NCI-H1417 (cell line): ENCODE data around the gene ZNF385B.

ENCODE experiments used
- DNase-seq, 3 experiments: peaks; one replicate each; lab custom pipeline; 2025; lab: John Stamatoyannopoulos, UW

ZNF385B gene

DNA sequence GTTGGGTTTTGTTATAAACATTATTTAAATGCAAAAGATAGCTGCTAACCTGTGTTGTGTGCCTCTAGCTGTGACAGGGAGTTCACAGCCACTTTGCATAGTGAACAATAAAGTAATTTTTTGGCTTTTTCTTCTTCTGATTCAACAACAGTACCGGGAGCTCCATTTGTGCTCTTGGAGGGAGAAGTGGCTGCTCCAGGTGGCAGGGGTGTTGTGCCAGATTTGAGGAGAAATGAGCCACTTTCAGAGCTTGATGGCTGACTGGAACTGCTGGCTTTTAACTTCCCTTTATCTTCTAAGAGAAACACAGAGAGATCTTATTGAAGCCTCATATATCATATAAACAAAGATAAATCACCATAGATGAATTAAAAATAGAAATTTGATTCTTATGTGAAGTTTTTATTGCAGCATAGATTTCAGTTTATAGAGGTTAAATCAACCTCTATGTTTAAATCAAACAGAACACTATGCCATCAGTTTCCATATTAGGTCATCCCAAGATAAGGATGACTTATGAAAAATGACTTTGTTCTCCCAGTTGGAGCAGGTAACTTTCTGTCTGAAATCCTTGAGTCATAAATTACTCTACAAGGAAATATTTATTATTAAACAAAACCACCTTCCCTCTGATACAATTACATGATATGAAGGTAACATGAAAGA is 414.8 kb downstream of the ZNF385B start:
- no peak for DNase-seq

DNA sequence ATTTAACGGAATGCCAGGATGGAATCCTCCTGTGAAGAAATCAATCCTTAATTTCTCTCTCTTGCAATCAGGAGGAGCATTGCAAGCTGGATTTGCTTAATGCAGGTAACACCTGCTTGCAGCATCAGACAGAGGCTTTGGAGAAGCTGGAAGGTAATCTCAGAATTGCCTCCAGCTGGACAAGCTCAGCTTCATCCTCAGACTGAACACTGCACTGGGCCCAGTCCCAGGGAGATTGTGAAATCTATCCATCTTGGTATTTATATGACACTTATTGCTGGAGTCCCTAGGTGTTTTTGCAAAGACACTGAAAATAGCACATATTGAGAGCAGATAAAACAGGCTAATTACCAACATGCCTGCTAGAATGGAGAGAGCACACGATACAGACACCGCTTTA is 417.4 kb downstream of the ZNF385B start:
- DNase-seq = no peak

DNA sequence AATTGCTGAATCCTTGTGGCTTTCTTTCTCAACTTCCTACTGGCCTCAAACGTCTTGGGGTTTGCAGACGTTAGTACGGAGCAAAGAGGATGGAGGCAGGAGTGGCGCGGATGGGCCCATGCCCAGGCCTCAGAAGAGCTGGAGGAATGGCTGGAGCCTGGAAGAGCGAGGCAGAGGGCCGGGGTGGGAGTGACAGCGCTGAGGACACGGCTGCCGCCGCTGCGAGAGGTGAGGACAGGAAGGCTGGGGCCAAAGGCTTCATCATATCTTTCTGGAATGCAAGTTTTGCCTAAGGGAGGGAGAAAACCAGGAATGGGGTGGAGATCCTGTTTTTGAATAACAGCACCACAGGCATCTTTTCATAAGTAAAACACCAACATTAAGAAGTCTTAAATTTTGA is 418.2 kb downstream of the ZNF385B start:
- no peak for DNase-seq

DNA sequence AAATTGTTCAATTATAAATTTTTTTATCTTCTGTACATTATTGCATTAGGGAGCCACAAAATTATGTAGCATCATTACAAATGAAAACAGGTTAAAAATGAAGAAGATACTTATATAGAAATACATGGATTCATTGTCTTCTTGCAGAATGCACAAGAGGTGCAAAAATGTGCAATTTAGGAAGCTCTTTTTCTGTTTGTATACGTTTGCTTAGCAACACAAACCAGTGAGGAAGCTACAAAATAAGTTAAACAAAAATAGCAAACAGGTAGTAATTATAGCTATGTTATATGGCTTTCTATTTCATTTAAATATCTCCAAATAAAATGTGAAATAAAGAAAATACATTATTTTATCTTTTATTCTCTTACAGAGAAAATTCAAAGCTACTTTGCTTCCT is 419.2 kb downstream of the ZNF385B start:
- DNase-seq = no peak

DNA sequence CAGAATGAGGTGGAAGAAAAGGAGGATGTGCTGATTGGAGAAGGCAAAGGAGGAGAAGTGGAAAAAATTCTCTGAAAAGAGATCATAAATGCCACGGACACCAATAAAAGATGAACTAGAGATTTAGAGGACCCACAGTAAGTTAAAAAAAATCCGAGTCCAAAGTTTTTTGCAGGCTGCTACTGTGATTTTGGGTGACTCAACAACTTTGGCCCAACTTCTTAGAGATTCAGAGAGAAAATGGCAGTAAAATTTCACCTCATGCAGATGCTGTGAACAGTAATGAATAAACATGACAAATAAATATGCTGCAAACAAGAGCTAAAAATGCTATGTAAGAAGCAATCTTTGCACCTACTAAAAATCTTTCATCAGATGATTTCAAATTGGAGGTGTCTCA is 419.9 kb downstream of the ZNF385B start:
- DNase-seq = no peak

DNA sequence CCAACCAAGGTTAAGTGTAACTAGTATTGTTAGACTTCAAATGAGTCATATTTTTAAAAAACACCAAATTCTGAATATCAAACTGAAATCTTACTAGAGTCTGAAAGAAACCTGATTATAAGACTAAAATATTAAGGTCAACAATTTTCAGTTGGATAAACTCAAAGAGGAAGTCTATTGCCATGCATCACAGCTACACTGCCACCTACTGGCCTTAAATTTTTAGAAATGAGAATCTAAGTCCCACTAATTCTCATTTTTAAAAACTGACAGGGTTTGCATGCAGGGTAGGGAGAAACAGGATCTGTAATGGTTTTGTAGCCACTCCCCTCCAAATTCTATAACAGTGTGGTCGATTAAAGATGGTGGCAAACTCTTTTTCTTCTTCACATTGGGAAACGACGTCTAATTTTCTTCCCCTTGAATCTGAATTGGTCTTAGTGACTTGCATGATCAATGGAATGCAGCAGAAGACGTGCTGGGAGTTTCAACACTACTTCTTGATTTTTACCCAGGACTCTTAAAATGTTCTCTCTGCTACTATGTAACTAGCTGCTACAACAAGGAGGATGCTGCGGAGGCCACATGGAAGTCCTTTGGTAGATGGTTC is 420.7 kb downstream of the ZNF385B start:
- DNase-seq = peak in 1 of 3 experiments; percentile 22

DNA sequence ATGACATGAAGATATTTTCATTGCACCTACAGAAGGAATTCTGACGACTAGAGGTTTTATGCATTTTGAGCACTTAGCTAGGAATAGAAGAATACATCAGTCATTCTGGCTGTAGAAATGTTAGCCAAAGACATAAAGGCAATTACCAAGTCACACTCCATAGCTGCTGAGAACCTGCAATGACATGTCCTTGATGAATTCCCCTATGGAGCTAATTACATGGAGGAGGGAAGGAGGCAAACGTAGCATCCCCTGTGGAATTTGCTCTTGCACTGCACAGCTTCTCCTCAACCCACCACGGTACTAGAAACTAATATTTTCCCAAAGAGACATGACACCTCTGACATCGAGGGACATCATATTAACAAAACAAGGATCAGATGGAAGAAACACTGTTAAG is 422.8 kb downstream of the ZNF385B start:
- DNase-seq = peak in 2 of 3 experiments; percentile 8 to 64

DNA sequence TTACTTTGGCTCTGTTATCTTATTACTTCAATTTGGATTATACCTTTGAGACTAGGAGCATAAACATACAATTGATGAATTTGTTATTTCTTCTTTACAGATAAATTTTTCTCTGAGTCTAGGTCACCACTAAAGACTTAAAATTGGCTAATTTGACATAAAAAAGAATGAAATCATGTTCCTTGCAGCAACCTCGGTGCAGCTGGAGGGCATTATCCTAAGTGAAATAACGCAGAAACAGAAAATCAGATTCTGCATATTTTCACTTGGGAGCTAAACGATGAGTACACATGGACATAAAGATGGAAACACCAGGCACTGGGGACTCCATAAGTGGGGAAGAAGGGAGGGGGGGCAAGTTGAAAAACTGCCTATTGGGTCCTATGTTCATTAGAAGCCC is 424.0 kb downstream of the ZNF385B start:
- no peak for DNase-seq

DNA sequence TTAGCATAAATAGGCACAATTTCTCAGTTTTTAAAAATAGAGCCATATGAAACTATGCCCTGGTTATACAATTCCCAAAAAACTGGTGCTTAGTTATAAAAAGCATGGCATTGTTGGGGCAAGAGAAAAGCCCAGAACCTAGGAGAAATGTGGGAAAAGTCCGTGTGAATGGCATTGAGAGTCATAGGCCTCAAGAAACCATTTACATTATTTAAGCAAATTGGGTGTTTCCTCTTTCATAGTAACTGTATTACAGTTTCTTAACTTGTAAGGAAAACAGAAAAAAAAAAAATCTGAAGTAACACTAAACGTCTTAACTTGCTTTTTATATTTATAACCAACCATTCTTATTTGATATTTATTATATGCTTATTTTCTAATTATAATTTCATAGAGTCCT is 425.8 kb downstream of the ZNF385B start:
- DNase-seq = no peak

DNA sequence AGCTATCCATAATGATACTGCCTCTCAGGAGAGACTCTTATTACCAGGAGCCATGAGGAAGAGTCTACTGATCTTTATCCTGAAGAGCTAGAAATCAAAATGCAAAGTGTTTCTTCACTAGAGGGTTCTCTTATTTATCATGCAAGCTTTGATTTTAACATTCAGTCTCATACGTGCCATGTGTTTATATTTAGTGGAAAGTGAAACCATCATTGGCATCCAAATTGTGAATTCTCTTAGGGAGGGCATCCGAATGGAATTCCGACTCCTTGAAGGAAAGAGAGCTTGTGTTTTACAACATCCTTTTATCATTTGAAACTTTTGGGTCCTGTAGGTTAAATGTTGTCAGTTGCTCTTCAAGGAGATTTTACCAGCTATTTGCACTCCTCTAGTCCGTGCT is 426.4 kb downstream of the ZNF385B start:
- no peak for DNase-seq

DNA sequence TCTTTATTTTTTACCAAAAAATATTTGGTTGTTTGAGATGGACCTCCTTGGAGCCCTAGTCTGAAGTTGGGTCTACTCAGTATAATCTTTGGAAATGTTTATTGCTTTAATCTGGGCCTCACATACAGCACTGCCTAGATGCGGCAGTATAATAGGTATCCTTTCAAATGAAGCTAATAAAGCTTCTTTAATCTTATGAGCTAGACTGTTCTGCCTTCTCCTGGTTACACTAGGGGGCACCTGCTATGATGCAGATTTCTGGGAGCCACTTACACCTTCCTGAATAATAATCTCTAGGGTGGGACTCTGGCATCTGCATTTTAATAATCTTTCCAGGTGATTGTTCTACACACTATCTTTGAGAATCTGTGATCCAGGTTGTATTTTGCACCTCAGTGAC is 427.1 kb downstream of the ZNF385B start:
- no peak for DNase-seq

DNA sequence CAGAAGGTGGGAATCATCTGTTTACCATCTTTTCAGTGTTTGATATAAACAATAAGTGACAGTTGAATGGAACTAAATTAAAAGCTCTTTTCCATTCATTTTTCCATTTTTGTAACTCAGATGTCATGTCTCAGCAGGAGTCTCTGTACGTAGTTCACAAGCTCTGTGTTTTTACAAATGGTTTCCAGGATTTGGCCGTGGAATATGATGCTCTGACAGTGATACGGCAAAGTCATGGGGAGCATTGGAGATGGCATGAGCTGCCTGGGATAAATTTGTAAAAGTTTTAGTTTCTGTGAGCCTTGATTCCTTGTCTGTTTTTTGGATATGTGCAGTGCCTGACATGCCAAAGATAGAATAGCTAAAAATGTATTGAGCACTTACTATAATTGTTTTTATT is 428.7 kb downstream of the ZNF385B start:
- DNase-seq = no peak

DNA sequence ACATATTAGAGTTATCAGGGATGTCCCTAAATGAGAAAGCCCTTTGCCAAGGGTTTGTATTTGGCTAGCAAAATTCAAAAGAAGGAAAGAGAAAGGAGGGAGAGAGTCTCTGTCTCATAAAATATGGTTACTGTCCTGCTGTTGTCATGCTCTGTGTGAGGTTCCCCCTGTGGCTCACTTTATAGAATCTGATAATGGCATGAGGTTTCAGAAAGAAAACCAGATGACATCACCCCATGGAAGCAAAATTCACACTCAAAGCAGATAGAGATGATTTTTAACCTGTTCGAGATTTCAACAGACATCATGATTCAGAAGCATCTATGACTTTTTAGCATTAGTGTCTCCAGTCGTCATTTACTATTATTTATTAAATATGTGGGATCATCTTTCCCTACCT is 431.8 kb downstream of the ZNF385B start:
- no peak for DNase-seq

DNA sequence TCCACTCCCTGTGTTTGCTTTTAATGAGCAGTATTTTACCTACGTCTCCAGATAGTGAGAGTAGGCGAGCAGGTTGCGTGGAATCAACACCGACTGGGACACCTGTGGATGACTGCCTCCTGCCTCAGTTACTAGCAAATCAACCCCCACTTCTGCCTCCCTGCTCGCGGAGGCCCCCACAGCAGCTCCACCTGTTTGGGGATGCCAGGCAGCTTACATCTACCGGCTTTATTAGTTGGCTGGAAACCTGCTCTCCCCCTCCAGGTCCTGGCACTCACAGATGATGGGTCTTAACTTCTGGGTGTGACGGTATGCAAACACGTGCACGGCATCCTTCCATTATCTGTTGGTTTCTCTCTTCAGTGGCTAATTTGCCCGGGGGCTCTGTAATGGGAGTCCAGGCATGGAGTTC is 432.3 kb downstream of the ZNF385B start:
- DNase-seq = no peak

DNA sequence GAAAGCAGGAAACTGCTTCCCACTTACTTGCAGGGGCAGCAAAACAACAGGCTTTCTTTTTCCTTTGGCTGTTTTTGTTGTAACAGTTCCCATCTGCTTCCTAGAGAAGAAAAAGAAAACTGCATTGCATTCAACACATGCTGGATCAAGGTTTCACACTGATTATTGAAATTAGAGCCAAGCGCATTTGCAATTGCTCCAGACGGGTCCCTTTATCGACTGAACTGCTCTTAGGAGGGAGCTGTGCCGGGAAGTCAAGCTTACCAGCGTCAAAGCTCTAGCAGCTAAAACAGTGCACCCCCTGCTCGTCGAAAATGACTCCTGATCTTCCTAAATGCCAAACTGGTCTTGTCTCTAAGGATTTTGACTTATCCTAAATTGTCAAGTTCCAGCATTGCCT is 432.8 kb downstream of the ZNF385B start:
- DNase-seq = no peak

DNA sequence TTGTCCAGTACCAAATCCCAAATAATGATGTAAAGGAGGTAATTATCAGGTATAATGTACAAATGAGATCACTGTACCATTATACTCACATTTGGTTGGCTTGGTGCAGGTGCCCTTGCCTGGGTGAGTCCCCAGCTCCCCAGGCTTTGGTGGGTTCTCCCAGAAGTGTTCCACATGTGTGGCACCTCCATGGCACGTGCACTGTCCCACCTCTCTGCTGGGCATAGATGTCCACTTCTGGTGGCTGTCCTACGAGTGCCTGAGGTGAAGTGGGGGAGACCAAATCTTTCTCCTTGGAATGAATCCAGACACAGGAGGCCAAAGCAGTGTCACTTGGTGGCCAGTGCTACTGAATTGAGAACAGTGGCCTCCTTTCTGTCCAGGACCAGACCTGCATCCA is 434.3 kb downstream of the ZNF385B start:
- DNase-seq = no peak

DNA sequence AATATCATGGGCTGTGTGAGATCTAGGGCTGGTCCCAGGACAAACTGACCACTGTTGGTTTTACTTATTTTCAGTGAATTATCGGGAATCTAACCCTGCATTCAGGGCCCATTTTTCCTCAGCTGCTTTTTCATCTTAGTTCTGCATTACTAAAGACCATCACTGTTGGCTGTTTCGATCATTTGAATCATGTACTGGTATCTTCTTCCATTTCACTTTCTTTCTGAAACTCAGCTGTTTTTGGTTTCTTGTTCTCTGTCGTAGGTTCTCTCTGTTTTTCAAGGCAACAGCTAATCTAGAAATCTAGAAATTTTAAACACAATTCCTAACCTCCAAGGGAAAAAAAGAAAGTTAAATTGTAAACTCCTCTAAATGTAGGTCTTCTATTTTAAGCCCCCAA is 436.8 kb downstream of the ZNF385B start:
- DNase-seq = no peak

DNA sequence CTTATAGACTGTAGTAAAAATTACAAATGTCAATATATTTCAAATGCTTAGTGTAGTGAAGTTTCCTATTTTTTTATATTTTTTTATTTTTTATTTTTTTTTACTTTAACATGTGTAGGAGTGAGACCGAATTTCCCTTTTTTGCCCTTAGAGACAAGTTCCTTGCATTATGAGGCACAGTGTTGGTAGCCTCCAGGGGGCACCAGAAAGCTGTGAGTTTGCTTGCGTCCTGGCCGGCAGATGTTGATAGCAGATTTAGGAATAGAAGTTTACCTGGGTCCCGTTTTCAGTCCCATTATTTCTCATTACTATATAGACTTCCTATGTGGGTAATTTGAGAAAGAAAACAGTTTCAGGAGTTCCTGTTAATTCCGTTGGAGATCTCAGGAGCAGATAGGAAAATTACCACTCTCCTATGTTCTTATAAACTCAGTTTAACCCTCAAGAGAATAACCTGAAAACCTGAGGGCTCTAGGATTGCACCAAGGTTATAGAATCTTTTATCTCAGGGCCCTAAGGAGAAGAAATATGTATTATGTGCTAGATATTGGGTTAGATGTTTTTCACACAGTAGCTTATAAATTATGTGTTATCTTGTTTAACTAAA is 439.3 kb downstream of the ZNF385B start:
- peak; percentile 39 to 82 (median 54) for DNase-seq

DNA sequence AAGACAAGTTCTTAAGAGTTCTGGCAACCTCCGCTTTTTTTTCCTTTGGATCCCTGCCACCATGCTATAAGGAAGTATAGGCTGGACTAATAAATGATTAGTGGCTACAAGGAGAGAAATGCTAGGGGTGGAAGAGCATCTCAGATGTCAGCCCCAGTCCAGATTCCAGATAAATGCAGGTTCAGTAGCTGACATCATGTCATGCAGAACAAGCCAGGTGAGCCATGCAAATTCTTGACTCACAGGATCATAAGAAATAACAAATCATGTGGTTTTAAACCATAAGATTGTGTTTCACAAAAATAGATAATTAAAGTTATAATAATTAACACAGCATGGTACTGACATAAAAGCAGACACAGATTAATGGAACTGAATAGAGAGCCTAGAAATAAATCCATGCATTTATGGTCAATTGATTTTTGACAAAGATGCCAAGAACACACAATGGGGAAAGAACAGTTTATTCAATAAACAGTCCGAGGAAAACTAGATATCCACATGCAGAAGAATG is 443.9 kb downstream of the ZNF385B start:
- DNase-seq = peak in 2 of 3 experiments; percentile 11 to 79

DNA sequence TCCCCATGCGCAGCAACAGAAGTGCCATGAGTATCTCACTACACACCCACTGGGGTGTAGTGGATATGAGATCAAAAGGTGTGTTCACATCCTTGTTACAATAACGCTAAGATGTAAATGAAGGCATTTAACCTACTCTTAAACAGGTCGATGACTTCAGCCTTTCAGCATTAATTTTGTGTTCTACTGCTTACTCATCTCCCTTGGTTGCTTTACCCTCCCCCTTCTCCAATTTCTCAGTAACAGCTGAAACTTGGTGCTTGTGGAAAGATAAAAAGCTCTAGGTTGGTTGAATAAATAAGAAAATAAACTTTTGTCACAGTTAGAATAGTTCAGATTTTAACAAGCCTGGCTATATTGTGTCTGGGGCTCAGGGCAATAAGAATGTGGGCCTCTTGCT is 449.3 kb downstream of the ZNF385B start:
- no peak for DNase-seq

DNA sequence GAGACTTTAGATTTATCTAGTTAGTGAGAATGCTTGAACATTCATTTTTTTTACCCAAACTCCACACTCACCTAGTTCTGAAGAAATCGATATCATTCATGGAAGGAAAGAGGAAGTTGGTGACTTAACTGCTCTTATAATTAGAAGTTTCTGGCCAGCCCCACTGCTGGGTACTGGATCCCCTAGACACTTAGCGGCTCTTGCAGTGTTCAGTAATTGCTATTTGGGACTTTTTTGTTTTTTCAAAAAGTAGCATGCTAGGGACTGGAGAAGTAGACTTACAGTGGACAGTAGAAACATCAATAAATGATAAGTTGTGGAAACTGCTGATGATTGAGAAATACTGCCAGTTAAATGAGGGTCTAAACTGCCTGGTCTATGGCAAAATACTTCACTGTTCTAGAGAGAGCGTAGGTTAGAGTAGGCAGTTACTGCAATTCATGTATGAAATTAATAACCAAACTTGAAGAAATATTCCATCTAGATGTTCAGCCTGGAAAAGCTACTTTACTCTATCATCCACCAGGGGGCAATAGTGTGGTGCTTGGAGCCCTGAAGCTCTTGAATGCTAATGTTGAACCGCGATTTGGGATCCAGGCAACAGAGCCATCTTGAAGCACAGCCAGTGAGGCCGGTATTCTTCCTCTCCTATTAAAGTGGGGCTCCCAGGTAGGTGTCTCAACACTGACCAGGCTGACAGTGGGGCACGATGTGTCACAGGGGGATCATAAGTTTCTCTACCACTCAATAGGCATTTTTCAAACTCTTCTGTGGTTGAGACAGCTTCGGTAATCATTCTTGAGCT is 450.7 kb downstream of the ZNF385B start:
- DNase-seq = peak; percentile 52 to 77 (median 60)

DNA sequence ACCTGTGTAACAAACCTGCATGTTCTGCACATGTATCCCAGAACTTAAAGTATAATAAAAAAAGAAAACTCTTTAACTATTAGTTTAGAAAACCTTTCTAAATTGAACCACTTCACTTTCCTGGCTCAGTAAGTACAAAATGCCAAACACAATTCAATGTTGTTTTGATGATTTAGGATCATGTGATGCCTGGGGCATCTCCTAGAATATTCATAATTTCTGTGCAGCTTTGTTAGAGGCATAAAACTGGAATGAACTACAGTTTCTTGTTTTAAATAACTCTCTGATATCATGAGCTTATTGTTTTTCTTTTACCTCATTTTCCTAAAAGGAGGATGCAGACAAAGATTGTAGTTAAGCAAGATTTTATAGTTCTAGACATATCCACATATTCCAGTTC is 457.8 kb downstream of the ZNF385B start:
- DNase-seq = no peak

DNA sequence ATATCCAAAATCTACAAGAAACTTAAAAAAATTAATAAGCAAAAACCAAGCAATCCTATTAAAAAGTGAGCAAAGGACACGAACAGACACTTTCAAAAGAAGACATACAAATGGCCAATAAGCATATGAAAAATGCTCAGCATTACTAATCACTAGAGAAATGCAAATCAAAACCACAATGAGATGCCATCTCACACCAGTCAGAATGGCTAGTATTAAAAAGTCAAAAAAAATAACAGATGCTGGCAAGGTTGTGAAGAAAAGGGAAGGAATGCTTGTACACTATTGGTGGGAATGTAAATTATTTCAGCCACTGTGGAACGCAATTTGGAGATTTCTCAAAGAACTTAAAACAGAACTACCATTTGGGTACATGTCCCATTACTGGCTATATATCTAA is 467.9 kb downstream of the ZNF385B start:
- no peak for DNase-seq
